ENCODE measurements around the gene NFATC2IP.
A peak's percentile ranks its signal among the peaks of the same experiment; 100 is the strongest.
"Not testable (repeated sequence)": the region's sequence is repeated elsewhere in the genome, so short reads cannot be mapped to it uniquely, and the experiment has no call there.

NFATC2IP gene

DNA sequence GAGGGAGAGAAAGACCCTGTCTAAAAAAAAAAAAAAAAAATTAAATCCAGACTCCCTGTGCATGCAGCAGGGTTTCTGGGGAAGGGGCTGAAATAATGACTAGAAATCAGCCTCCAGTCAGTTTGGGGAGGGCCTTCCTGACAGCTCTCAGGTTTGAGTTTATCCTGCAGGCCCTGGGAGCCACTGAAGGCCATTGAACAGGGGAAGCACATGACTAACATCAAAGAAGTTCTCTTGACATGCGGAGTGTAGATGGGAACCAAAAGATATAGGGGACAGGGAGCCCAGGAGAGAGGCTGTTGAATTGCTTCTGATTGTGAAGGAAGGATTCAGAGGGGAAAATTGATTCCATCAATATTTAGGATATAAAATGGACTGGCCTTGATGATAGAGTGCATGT is 22.9 kb upstream of the NFATC2IP start:
- DNase-seq: no peak

DNA sequence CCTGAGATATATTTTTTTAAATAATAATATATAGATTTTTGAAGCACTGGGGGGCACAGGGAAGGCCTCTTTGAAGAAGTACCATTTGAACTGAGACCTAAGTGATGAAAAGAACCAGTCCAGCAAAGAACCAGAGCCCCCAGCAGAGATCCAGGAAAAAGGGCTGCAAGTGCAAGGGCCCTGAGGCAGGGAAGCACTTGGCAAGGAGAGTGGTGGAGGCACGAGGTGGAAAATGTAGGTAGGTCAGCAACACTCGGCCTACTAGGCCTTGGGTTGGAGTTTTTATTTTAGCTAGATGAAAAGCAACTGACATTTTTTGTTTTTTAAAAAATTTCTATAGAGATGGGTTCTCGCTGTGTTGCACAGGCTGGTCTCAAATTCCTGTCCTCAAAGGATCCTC is 20.5 kb upstream of the NFATC2IP start:
- DNase-seq: no peak

DNA sequence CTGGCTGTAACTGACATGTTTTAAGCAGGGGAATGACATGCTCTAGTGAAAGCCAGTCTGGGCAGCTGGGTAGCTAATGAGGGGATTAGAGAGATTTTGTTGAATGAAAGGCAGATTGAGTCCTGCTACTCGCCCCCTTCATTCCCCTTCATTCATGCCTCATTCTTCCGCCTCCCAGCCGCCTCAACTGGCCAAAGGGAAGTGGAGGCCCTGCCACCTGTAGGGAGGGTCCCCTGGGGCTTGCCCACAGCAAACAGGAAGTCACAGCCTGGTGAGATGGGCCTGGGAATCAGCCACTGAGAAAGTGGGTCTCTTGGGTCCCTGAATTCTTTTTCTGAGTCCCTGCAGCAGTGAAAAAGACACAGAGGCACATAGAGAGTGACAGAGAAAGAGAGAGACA is 20.1 kb upstream of the NFATC2IP start:
- DNase-seq: no peak

DNA sequence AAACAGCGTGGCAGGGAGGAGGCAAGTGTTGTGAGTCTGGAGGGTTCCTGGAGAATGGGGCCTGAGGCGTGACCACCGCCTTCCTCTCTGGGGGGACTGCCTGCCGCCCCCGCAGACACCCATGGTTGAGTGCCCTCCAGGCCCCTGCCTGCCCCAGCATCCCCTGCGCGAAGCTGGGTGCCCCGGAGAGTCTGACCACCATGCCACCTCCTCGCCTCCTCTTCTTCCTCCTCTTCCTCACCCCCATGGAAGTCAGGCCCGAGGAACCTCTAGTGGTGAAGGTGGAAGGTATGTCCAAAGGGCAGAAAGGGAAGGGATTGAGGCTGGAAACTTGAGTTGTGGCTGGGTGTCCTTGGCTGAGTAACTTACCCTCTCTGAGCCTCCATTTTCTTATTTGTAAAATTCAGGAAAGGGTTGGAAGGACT is 18.9 kb upstream of the NFATC2IP start, which contains the start of gene CD19:
TSS of gene CD19 (plus strand) at position 171 of the 425 bp plus-strand sequence. CDS start at position 201, 30 bp downstream.
- DNase-seq: no peak

DNA sequence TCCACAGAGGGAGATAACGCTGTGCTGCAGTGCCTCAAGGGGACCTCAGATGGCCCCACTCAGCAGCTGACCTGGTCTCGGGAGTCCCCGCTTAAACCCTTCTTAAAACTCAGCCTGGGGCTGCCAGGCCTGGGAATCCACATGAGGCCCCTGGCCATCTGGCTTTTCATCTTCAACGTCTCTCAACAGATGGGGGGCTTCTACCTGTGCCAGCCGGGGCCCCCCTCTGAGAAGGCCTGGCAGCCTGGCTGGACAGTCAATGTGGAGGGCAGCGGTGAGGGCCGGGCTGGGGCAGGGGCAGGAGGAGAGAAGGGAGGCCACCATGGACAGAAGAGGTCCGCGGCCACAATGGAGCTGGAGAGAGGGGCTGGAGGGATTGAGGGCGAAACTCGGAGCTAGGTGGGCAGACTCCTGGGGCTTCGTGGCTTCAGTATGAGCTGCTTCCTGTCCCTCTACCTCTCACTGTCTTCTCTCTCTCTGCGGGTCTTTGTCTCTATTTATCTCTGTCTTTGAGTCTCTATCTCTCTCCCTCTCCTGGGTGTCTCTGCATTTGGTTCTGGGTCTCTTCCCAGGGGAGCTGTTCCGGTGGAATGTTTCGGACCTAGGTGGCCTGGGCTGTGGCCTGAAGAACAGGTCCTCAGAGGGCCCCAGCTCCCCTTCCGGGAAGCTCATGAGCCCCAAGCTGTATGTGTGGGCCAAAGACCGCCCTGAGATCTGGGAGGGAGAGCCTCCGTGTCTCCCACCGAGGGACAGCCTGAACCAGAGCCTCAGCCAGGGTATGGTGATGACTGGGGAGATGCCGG is 18.2 kb upstream of the NFATC2IP start:
- no peak for DNase-seq

DNA sequence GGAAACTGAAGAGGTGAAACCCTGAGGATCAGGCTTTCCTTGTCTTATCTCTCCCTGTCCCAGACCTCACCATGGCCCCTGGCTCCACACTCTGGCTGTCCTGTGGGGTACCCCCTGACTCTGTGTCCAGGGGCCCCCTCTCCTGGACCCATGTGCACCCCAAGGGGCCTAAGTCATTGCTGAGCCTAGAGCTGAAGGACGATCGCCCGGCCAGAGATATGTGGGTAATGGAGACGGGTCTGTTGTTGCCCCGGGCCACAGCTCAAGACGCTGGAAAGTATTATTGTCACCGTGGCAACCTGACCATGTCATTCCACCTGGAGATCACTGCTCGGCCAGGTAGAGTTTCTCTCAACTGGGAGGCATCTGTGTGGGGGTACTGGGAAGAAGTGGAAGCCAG is 17.6 kb upstream of the NFATC2IP start:
- no peak for DNase-seq

DNA sequence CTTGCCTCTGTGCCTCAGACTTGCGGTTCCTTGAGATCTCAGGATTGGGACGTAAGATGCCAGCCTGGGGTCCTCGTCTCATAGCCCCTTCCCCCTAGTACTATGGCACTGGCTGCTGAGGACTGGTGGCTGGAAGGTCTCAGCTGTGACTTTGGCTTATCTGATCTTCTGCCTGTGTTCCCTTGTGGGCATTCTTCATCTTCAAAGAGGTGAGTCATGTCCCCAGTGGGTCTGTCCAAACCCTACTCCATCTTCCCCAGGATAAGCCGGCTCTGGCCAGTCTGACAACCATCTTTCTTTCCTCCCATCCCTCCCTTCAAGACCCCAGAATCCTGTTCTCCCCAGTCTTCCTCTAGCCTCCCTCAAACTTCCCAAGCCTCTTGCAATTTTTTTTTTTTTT is 15.4 kb upstream of the NFATC2IP start:
- DNase-seq: no peak

DNA sequence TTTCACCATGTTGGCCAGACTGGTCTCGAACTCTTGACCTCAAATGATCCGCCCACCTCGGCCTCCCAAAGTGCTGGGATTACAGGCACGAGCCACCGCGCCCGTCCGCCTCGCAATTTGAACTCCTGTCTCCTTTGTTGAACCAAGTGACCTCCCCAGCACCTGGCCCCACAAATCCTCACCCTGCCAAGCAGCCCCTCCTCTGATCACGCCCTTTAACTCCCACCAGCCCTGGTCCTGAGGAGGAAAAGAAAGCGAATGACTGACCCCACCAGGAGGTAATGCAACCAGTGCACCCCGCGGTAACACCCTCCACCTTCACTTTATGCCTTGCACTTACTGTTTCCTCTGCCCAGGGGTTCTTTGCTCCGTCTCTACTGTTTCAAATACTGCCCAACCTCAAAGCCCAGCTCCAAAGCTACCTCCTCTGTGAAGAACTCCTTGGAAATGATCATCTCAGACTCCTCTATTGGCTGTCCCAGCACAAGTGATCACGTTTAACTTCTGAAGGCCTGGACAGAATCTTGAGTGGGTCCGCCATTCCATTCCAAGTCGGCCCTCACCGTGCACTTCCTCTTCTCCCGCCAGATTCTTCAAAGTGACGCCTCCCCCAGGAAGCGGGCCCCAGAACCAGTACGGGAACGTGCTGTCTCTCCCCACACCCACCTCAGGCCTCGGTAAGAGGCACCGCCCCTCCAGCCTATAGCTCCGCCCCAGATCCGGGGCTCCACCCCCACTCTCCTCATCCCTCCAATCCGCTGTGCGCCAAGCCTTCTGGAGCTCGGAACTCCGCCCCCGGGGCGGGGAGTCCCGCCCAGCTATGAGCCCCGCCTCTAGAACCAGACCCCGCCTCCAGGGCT is 14.6 kb upstream of the NFATC2IP start:
- DNase-seq: peak; percentile 33

DNA sequence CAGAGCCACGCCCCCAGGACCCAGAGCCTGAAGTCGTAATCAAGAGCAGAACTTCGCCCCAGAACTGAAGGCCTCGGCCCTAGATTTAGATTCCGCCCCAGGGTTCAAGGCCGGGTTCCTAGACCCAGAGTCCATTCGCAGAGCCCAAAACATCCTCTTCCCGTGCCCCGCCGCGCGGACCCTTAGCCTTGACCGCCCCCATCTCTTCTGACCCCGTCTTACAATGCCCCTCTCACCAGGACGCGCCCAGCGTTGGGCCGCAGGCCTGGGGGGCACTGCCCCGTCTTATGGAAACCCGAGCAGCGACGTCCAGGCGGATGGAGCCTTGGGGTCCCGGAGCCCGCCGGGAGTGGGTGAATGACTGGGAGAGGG is 14.0 kb upstream of the NFATC2IP start:
- no peak for DNase-seq

DNA sequence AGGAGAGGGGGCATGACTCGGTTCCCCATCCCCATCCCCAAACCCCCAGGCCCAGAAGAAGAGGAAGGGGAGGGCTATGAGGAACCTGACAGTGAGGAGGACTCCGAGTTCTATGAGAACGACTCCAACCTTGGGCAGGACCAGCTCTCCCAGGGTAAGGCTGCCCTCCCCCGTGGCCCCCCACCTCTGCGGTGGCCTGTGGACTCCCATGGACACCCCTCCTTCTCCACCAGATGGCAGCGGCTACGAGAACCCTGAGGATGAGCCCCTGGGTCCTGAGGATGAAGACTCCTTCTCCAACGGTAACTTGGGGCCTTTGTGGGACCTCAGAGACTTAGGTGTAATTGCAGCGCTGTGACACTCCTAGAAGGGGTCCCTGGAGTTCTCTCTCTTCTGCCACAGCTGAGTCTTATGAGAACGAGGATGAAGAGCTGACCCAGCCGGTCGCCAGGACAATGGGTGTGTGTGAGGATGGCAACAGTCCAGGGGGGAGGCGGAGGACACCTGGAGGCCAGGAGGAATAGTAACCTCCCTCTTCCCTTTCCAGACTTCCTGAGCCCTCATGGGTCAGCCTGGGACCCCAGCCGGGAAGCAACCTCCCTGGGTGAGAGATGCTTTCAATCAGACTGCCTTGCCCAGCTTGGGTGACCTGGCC is 13.4 kb upstream of the NFATC2IP start:
- no peak for DNase-seq

DNA sequence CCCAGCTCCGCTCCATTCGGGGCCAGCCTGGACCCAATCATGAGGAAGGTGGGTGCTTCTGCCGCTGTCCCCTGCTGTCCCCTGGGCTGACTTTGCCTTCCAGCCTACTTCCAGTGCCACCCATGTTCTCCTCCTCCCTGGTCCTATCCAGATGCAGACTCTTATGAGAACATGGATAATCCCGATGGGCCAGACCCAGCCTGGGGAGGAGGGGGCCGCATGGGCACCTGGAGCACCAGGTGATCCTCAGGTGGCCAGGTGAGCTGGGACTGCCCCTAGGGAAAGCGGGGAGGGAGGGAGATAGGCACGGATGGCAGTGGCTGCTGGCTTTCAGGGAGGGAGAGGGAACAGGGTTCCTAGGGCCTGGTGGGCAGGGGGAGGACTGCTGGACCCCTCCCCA is 12.0 kb upstream of the NFATC2IP start:
- DNase-seq: no peak

DNA sequence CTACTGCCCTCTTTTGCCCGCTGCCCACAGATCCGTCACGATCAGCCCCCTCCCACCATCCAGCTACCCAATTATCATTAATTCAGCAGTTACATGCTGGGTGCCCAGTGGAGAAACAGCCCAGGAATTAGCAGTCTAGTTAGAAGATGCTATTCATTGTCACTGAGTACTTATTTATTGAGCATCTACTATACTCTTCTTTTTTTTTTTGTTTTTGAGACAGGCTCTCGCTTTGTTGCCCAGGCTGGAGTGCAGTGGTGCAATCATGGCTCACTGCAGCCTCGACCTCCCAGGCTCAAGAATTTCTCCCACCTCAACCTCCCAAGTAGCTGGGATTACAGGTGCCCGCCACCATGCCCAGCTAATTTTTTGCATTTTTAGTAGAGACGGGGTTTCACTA is 10.9 kb upstream of the NFATC2IP start:
- DNase-seq: not testable (repeated sequence)

DNA sequence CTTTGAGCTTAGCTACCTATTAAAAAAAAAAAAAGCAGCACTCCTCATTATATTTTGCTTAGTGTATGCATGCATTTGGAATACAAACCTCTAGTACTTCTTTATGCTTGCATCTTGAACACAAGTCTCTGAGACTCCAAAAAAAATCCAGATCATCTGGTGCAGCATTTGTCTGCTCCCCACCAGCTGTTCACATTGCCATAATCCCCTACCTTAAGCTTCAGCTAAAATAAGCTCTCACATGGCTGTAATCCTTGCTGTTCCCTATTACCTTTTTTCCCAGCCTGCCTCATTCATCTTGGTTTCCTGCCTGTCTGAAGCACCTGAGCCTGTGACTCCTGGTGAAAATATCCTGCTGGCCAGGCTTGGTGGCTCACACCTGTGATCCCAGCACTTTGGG is 7.5 kb upstream of the NFATC2IP start:
- DNase-seq: no peak

DNA sequence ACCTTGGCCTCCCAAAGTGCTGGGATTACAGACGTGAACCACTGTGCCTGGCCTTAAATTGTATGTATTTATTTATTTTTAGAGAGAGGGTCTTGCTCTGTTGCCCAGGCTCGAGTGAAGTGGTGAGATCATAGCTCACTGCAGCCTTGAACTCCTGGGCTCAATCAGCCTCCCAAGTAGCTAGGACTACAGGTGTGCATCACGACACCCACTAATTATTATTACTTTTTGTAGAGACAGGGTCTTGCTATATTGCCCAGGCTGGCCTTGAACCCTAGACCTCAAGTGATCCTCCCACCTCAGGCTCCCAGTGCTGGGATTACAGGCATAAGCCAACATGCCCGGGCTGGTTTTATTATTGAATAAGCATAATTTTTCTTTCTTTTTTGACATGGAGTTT is 4.1 kb upstream of the NFATC2IP start:
- no peak for DNase-seq

DNA sequence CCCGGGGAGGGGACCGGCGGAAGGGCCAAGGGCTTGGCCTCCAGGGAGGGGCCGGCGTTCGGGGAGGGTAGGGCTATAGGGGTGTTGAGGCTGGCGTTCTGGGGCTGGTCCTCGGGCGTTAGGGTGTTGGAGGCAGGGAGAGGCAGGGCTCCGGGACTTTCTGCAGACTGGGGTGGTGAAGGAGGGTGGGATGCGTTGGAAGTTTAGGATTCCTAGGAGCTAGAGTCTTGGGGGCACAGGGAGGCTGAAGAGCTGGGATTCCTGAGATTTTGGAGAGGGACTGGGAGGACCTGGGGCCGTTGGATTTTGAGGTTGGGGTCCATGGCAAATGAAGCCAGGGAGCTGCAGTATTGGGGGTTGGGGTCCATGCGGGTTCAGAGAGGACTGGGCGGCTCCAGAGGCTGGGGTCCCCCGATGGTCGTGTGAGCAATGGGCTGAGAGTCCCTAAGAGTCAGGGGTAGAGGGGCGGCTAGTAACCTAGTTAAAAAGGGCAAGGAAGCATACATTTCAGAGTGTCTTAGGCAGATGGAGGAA is 740 bp downstream of the NFATC2IP start:
- no peak for DNase-seq

DNA sequence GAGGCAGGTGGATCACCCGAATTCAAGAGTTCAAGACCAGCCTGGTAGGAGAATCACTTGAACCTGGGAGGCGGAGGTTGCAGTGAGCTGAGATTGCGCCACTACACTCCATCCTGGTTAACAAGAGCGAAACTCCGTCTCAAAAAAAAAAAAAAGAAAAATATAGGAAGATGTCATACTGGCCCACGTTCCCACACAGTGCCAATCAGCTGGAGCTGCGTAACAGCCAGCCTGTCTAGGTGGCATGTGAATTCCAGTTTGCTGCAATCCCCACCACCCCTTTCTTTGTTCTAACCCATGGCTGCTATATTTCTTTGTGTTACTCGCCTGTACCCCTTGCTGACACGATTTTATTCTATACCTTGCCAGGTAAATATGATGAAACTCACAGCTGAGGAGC is 7.5 kb downstream of the NFATC2IP start:
- DNase-seq: no peak

DNA sequence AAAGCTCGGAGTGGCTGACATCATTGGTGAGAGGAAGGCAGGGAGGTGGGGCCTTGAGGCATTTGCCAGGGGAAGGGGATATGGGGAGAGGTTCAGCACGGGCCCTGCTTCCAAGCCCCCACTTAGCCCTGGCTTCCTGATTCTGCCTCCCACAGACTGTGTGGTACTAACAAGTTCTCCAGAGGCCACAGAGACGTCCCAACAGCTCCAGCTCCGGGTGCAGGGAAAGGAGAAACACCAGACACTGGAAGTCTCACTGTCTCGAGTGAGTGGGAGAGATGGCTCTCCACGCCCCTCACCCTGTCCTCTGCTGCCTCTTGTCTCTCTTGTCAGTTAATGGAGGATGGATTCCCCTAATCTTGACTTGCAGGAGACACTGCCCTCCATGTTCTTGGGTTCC is 8.1 kb downstream of the NFATC2IP start:
- DNase-seq: no peak

DNA sequence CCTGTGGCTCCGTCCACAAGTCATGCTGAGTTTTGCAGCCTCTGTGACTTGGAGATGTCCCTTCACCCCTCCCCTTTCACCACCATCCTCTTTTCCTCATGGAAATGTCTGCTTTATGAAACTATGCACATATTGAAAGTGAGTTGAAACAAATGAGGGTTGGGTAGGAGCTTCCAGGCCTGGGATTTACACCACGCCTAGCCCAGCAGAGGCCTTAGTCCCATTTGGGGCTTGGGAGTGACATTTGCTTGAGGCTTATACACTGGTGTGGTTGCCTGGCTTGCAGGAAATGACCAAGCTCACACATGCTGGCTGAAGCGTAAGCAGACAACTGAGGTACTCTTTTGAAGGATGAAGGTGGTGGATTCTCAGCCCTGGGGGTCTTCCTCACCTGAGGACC is 13.3 kb downstream of the NFATC2IP start:
- no peak for DNase-seq

DNA sequence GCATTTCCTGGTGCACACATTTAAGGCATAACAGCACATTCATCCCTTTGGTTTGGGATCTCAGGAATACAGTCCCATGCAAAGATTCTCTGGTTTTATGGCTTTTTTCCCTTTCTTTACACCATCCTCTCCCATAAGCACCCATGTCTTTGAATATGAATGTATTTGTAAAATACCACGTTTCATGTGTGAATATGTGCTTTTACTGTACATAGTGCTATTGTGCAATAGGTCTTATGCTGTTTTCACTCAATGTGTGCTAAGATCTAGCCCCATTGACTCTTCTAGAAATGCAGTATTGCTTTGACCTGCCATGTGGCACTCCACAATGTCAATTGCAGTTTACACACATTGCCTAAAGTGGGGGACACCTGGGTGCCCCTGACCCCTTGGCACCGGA is 13.8 kb downstream of the NFATC2IP start:
- no peak for DNase-seq

DNA sequence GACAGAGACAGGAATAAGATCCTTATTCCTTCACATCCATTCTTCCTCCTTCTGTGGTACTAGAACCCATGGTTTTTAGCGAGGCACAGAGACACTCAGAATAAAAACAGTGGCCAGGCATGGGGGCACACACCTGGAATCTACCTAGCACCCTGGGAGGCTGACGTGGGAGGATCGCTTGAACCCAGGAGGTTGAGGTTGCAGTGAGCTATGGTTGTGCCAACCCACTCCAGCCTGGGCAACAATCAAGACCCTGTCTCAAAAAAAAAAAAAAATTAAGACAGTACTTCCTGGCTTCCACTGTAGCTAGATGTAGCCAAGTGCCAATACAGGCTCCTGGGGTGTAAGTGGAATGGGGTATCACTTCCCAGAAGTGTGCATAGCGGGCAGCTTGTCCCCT is 16.4 kb downstream of the NFATC2IP start:
- DNase-seq: no peak

DNA sequence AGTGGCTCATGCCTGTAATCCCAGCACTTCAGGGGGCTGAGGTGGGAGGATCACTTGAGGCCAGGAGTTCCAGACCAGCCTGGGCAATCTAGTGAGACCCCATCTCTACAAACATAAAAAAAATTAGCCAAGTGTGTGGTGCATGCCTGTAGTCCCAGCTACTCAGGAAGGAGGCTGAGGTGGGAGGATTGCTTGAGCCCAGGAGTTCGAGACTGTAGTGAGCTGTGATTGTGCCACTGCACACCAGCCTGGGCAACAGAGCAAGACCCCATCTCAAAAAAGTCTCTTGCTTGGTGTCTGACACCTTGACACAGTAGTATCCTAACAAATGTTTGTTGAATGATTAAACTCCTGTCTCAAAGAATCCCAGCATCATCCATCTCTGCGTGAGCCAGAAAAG is 19.0 kb downstream of the NFATC2IP start:
- not testable (repeated sequence) for DNase-seq

DNA sequence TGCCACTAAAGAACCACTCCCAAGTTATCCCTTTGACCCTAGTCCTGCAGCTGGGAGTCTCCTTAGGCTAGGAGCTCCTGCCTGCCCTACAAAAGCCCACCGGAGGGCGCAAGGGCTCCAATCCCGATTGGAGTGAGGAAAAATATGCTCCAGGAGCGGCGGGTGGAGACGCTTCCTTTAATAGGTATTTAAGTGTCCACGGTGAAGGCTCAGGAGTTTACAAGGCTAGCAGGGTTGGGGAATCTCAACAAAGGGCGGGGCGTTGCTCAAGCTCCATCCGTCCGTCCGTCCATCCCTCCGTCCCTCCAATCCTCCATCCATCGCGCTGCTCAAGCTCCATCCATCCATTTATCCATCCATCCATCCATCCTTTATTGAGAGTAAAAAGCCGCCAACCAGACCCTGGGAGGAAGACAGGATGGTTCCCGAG is 23.3 kb downstream of the NFATC2IP start:
- peak; percentile 31 for DNase-seq

DNA sequence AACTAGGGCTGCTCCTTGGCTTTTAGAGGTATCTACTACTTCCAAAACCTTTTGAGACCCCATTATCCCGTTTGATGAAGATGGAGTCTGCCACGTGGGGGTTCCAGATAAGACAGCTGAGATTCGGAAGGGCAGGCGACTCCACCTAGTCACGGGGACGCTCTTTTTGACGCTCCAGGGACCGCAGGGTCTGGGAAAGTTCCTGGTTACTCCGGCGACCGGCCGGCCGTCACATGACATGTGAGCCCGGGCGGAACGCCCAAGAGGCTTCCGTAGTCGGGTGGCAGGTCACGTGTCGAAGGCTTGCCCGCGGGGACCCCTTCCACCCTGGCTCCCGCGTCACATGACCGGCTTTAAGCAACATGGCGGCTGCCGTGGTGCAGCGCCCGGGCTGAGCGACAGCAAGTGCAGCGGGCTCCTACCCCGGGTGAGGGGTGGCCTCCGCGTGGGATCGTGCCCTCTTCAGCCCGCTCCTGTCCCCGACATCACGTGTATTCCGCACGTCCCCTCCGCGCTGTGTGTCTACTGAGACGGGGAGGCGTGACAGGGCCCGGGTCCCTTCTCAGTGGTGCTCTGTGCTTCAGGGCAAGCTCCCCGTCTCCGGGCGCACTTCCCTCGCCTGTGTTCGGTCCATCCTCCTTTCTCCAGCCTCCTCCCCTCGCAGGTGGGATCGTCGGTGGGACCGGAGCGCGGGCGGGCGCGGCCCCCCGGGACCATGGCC is 23.9 kb downstream of the NFATC2IP start, which contains the start of gene SPNS1:
TSS of gene SPNS1 (plus strand) at position 342 of the 721 bp plus-strand sequence. CDS start at position 716, 374 bp downstream.
- peak; percentile 90 for DNase-seq

Data from SHP77 treated with DMSO at 0.1 percent for 48 hours (cell line).